ENCODE results near the gene CALHM5.

DNA sequence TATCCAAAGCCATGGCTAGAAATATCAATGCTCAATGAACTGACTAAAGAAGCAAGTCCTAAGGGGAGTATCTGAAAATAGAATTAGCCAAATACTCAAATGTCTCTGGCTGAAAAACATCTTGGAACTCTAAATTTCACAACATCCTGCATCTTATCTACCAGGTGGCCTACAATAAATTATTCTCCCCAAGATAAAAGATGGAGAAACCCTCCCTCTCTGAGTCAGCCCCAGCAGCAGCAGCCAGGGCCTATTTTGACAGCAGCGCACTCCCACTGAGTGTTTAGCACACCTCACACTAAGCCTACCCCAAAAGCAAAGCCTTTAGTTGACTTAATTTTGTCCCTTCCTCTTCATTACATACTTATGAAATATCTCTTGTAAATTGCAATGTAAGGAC is 44.3 kb upstream of the CALHM5 start:
- TF ChIP-seq CTCF (conservative IDR thresholded peaks at IDR 0.05 in 1 of 2, IDR thresholded peaks at IDR 0.05 in 1 of 2; ENCODE audit: extremely low read depth in 1 of 2, insufficient read depth in 1 of 2, low read depth in 1 of 2, low read length in 2 of 2), result no peak
- TF ChIP-seq EZH2 (IDR thresholded peaks at IDR 0.05; ENCODE audit: borderline replicate concordance, low read length), result no peak

All from mammary epithelial cell (primary cell).